Activated T-cell treated with anti-CD3 and anti-CD28 coated beads for 1 hour (primary cell): ENCODE measurements around the gene NECAB2.

ENCODE experiments used
- DNase-seq: peaks from one replicate; pipeline ENCODE4 v3.0.0-alpha.2; 2020; ENCODE audit warnings: low read depth

Gene NECAB2

DNA sequence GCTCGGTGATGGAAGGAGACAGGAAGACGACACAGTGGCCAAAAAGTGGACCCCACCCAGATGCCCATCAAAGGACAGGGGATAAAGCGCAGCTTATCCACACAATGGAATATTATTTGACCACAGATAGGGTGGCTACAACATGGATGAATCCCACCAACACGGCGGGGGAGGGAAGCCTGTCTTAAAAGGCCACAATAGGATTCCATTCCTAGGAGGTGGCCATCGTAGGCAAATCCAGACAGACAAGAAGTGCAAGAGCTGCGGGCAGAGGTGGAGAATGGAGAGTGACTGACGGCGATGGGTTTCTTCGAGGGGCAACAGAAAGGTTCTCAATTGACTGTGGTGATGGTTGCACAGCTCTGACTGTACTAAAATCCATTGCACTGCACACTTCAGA, 58.6 kb downstream of the NECAB2 start:
- no peak for DNase-seq

DNA sequence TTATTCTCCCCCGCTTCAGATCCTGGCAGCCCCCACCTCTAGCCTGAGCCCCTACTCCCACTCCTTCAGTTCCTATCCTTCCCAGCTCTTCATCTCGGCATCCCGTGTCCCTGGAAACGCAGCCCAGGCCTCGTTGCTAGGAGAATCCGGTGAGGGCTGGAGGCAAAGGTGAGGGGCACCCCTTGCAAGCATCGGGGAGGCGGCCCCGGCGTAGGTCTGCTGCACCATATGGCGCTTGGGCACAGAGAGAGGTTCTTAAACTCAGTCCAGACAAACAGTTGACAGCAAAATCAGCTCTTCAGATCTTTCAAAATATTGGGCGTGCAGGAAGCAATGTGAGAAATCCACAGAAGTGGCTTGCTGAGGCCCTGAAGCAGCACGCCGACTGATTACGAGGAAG, 59.6 kb downstream of the NECAB2 start:
- DNase-seq = no peak

DNA sequence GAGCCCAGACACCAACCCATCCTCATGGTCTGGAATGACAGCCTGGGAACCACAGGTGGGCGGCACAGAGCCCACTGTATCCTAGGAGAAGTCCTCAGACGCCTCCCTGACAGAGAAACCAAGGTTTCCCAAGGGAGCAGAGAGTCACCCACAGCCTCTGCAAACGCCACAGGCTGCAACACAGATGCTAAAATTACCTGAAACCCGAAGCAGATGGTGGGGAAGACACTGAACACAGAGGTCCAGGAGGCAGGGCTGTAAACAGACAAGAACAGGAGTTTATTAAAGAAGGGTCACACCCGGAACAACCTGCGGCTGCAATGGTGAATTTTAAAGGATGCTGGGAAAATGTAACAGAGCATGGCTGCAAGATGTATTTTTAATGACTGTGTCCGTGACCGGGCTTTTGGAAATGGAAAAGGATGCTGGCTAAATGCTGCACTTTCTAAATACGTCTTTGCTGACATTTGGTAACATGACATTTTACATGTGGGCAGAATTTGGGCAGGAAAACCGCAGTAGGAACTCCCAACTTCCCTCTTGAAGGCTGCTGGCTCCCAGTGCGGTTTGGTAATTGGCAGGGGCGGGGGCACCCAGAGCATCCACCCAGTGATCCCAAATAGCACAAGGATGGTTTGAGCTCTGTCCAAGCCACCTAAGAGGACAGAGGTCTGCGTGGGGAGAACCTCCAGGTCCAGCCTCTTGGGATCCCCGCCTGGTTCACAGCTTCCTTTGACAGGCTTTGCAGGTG, 61.4 kb downstream of the NECAB2 start:
- no peak for DNase-seq

DNA sequence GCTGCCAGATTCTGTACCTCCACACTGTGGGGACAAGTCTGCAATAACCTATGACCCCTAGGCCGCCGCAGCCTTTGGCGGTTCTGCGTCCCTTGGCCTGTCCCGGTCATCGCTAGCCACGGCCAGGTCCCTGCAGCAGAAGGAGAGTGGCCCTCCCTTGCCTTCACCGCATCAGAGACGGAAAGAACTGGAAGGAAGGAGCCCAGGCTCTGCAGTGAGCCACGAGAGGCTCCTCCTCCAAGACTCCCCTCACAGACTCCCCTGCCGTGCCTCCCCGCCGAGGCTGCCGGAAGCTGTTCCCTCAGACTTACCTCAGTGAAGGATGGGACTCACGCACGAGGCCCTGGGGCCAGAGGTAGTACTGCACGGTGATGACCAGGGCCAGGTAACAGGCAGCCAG, 63.5 kb downstream of the NECAB2 start:
- no peak for DNase-seq

DNA sequence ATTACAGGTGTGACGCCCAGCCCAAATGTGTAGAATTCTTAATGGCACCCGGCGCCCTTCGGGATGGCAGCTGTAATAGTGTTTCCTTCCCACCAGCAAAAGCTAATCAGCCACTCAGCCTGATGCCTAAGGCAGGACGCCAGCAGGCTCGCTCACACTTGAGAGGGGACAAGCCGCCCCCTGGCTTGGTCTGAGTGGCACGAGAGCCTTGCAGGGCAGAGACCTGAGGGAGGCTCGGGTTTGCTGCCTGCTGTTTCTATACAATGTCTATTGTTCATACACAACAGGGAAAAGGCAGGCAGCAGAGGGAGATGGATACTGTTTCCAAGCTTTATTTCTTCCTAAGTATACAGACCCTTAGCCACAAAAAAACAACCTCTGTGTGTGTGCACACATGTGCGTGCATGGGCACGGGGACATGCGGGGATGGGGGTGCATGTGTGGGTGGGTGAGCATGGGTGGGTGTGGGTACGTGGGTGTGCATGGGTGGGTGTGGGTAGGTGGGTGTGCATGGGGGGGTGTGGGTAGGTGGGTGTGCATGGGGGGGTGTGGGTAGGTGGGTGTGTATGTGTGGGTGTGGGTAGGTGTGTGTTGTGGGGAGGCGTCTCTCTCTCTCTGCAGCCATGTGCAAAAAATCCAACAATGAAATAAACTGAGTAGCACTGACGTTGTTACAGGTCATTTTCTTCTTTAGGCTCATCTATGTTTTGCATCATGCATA, 64.6 kb downstream of the NECAB2 start:
- DNase-seq = no peak

DNA sequence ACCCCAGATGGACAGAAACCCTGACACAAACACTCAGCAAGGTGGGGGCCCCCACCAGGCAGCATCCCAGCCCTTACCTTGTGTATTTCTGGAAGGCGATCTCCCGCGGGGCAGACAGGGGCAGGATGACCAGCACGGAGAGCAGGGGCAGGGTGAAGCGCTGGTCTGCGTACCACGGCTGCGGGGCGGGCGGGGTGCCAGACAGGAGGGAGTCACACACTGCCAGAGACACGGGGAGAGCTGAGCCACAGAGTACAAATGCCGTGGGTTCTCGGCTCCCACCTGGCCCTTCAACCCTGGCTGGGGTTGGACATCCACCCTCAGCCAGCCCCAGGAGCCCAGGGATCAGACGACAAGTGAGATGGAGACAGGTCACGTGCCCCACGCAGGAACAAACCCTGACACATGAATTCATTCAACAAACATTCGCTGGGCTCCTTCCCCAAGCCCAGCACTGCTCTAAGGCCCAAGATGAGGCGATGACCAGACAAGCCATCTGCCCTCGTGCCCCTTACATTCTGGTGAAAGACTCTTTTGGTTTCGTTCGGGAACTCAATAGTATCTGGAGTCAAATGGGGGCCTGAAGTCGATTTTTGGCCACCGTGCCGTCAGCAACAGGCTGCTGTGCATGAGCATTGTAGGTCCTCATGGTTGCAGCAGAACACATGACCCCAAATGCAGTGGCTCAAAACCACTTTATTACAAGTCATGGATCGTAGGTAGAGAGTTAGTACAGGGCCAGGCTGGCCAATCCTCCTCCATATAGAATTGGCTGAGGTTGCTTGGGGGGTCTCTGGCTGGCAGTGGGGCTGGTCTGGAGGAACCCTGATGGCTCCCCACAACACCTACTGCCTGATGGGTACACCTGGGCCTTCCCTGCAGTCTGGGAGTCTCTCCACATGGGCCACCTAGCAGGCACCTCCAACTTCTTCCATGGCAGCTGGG, 65.5 kb downstream of the NECAB2 start:
- no peak for DNase-seq

DNA sequence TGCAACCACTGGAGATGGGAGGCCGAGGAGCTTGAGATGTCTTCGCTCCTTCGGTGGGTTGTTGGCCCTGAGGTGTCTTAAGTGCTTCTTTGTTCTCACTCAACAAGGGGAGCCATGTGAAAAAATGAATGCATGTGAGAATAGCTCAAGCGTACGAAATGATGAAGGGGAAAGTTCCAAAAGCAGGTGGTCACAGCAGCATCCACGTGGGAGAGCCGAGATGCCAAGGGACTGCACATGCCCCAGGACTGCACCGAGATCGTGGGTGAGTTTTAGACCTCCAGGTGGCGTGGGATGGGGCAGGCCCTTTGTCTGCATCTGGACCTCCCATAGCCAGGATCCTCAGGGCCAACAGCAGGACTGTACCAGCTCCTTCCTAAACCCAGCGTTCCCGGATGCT, 66.5 kb downstream of the NECAB2 start:
- no peak for DNase-seq

DNA sequence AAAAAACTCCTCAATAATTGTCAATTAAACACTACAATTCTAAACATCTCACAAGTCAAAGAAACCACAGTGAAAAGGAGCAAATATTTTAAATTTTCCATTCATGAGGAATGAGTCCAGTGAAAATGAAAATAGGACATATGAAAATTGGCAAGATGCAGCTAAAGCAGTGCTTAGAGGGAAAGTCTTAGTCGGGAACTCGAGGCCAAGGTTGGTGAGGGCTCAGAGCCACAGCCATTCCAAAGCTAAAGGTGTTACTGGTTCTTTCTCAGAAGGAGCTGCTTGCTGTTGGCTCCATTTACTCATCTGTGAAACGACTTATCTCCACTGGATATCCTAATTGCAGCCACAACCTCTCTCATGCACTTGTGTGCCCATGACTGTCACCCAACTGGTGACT, 68.1 kb downstream of the NECAB2 start:
- no peak for DNase-seq

DNA sequence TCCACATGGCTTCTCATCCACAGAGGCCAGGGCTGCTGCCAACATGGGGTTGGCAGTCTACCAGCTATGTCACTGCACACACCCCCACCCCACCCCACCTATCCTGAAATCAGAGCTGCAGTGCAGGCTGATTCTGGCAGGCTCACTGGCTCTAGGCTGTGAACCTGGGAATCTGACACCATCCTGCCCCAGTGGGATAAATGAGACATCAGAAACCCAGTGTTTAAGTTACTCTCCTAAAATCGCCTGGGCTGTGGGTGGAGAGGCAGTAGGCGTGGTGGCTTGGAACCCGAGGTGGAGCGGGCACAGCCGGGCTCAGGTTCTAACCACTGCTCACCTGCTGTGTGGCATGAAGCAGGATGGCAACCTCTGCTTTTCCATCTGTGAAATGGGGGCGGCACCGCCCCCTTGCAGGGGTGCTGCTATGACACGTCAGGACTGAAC, 69.0 kb downstream of the NECAB2 start:
- DNase-seq = no peak

DNA sequence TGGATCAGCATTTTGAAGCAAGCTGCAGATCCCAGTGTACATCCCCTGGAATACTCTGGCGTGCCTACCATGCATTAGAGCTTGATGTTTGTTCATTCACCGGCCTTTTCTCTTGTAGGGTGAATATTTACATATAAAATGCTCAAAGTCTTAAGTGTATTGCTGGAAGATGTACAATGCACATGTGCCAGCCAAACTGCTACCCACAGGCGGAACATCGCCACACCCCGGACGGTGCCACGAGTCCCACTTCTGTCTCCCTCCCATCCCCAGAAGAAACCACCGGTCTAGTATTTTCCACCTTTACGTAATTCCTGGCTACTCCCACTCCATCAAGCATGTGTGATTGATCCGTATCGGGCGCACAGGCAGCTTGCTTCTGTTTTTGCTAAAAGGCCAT, 70.4 kb downstream of the NECAB2 start:
- DNase-seq = no peak

DNA sequence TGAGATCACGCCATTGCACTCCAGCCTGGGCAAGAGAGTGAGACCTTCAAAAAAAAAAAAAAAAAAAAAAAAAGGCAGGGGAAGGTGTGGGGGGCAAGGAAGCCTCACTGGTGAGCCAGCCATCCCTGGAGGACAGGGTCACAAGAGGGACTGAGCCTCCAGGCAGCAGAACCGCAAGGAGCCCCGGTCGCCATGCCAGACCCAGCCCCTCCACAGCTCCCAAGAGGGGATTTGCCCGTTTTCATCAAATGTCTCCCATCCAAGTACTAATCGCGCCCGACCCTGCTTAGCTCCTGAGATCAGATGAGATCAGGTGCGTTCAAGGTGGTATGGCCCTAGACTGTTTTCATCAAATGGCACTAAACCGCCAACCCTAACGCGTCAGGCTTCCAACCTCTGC, 71.7 kb downstream of the NECAB2 start:
- DNase-seq = no peak

DNA sequence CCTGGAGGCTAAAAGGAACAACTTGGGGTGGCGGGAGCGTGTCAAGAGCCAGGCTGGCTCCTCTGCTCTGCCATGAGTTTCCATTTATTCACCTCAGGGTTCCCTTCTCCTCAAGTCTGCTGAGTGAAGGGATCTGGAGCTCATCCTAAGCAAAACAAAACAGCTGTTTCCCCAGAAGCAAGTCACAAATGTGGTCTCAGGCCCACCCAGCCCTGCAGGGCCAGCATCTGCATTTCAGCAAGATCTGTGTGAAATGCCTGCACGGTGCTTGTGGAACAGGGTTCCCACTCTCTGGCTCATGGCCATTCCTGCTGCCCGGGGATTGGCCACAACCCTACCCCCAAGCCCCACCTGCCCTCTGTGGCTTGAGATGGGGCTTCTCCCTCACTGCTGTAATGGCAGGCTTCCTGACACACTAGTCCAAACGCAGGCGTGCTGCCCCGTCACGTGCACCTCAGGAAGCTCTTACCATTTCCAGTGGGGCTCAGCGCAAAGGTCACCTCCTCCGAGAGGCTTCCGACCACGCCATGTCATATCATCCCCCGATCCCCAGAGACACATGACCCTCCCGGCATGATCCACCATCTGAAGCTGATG, 72.3 kb downstream of the NECAB2 start:
- no peak for DNase-seq

DNA sequence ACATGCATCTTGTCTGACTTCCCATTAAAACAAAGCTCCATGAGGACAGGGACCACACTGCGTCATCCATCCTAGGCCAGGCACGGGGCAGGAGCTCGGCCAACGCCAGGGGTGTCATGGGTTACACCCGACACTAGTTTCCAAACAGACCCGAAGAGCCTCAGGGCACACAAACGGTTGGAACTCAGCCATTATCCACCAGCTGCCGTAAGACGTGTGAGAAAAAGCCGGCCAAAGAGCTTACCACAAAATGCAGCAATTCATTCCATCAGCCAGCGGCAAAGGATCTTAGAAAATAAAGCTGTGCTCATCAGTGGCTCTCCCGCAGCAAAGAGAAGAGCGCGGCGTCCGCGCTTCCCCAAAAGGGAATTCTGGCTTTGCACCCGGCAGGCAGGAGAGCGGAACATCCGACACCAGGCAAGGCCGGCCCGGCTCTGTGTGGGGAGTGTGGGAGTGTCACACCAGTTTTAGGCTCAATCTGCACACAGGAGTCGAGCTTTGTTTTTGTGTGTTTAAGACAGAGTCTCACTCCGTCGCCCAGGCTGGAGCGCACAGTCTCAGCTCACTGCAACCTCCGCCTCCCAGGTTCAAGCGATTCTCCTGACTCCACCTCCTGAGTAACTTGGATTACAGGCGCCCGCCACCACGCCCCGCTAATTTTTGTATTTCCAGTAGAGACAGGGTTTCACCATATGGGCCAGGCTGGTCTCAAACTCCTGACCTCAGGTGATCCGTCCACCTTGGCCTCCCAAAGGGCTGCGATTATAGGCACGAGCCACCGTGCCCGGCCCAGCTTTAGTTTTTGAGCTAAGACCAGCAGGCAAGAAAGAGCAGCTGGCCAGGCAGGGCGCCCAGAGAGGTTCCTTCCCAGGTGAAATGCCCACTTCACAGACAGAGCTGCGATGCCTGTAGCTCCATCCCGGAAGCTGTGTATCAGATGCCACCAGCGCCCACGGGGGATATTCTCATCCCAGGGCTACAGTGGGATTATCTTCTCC, 73.1 kb downstream of the NECAB2 start:
- DNase-seq = no peak

DNA sequence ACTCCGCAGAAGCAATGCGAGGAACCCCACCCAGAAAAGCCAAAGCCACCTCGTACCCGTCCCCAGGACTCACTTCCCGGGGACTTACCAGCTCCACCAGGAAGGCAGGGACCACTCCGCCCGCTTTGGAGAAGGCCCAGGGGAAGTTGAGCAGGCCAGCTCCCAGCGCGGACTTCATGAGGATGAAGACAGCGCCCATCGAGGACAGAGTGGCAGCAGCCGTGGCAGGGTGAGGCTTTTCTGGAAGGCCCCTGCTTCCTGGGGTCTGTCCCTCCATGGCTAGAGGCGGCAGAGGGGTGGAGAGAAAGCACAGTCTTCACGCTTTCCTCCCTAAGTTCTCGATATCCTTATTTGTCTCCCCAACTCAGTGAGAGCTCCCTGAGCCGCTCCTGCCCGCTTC, 73.8 kb downstream of the NECAB2 start:
- no peak for DNase-seq

DNA sequence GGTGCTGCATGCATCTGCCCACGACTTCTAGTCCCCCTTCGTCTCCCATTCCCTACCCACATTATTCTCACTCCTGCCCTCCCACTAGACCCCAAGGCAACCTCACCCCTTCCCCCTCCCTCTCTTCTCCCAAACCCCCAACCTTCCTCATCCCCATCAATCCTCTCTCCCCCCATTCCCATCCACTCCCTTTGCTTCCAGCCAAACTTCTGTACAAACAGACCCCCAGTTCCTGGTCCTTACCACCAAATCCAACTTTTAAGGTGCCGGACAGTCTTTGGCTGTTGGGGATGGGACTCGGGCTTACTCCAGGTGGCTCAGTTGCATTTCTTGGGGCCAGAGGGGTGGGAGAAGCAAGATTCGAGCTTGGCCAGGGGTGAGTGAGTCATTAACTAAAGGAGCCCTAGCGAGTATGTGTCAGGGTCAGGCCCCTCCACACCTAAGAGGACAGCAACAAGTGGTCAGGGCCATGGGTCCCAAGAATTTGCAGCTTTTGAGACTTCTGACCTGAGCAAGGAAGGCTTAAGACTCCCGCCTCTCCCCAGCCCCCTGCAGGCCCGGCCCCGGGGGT, 74.3 kb downstream of the NECAB2 start, which contains the start of gene SLC38A8:
TSS of gene SLC38A8 (minus strand) at position 488 of the 571 bp plus-strand sequence. CDS start 638 bp downstream, outside the sequence.
- no peak for DNase-seq

DNA sequence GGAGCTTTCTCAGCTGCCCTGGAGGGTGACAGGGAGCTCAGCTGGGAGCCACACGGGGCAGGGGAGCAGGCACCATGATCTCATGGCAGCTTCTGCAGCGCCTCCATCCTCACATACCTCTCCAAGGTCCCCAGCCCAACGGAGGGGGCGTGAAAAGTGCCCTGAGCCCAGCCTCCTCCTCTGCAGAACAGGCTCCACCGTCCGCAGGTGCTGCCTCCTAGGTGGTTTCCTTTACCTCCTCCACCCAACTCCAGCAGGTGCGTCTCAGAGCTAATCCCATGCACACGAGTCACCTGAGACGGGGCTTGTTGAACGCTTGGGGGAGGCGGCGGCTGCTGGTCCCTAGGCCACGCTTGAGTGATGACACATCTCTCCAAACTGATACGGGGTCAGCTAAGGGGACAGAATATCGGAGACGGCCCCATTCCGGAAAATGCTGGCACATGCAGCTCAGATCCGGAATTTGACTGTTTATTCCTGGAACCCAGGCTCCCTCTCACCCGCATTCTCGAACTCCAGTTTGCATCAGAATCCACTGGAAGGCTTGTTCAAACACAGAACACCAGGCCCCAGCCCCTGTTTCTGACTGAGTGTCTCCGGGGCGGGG, 74.9 kb downstream of the NECAB2 start:
- no peak for DNase-seq

DNA sequence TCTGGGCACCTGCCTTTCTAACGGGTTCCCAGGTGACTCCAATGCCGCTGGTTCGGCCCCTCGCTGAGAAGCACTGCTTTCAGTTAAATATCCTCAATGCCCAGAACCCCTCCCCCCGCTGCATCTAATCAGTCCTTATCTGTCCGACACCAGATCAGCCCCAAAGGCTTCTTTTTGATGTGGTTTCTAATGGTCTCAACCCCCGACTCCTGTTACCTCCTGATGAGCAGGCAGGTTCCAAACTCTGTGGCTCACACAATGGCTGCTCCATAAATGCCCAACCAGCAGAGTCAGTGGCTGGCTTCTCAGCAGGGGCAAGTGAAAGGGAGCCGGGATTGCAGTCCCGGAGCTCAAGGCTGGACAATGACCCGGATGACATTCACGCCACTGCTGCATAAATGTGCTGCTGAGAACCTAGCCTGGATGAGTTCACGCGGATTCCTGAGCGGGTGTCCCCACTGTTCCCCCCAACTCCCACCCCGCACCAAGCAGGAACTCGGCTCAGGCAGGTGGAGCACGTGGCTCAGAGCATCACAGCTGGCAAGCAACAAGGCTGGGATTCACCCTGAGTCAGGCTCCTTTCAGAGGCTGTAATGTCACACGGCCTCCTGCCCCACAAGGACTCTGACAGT, 75.6 kb downstream of the NECAB2 start:
- no peak for DNase-seq

DNA sequence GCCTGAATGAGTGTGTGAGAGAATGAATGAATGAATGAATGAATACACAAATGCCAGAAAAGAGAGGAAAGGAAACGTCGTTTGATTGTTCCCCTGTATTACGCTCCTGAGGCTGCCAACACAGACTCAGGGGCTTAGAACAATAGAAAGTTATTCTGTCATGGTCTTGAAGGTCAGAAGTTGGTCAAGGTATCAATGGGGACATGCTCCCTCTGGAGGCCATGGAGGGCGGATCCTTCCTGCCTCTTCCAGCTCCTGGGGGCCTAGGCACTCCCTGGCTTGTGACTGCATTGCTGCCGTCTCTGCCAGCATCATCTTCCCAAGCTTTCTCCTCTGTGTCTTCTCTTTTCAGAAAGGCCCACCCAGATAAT, 76.1 kb downstream of the NECAB2 start:
- no peak for DNase-seq

DNA sequence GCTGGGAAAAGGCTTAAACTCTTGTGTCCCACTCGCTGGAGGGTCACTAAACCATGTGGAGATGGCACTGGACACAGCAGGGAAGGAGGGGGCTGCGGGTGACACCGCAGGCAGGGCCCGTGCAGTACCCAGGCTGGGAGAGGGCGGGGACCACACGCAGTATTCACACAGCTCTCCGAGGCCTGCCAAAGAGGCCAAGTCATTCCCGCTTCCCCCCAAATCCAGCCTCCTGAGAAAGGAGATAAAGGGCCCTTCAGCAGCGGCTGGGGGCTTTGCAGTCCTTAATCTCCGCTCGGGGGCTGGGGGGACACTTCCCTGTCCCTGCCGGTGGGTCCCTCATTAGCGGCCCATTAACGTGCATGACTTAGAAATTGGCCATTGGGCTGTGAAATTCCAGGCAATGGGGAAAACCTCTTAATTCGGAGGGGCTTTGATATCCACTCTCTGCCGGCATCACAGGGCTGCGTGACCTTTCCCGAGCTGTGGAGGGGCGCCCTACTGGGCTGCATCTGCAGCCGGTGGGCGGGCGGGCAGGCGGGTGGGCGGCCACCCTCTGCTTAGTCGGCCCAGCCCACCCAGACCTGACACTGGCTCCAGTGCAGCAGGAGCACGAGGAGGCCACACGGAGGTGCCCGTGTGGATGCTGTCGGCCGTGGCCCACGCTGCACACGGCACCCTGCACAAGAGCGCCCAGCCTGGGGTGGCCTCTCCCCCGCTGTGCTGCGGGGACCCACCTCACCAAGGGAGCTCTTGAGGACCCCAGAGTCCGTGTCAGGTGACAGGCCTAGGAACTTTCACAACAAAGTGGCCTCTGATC, 77.2 kb downstream of the NECAB2 start:
- DNase-seq = no peak
